HepG2 (cell line): ENCODE data around the gene SYCP2.

Experiments used
- DMTF1 ChIP-seq: sonication (generic); formaldehyde crosslinking; IDR thresholded peaks from 2 replicates; pipeline ENCODE4 v1.4.0; 2020; ENCODE audit warnings: mild to moderate bottlenecking, missing genetic modification reagents
- EZH2 ChIP-seq: conservative IDR thresholded peaks from 2 replicates; pipeline ENCODE4 v1.6.1; 2012; ENCODE audit warnings: mild to moderate bottlenecking, low read depth, low read length, moderate library complexity
- SIN3A ChIP-seq: IDR thresholded peaks from 2 replicates; pipeline ENCODE4 v1.6.1; 2011; ENCODE audit warnings: low read depth, mild to moderate bottlenecking, control low read depth, low read length, borderline replicate concordance
- TCF12 ChIP-seq, 2 experiments: fragments of 450-650 bp in 1 of 2; sonication (generic) in 1 of 2; formaldehyde crosslinking in 1 of 2; IDR thresholded peaks; 2 replicates each; pipeline versions ENCODE4 v1.6.1 to v1.8.0; 2017 to 2022; ENCODE audit warnings: antibody characterized with exemption in 1 of 2, mild to moderate bottlenecking in 1 of 2, missing genetic modification reagents in 1 of 2, moderate library complexity in 1 of 2
- ZBTB4 ChIP-seq: sonication (generic); formaldehyde crosslinking; IDR thresholded peaks from 2 replicates; pipeline ENCODE4 v1.4.0; 2020; ENCODE audit warnings: missing genetic modification reagents, mild to moderate bottlenecking, borderline replicate concordance
- ZBTB7A ChIP-seq: sonication (generic); formaldehyde crosslinking; IDR thresholded peaks from 2 replicates; pipeline ENCODE4 v1.8.0; 2022; ENCODE audit warnings: mild to moderate bottlenecking, missing genetic modification reagents
- TF ChIP-seq, protein P1 (sequence below): sonication (generic); formaldehyde crosslinking; IDR thresholded peaks from 2 replicates; pipeline ENCODE4 v1.5.0; 2020; ENCODE audit warnings: mild to moderate bottlenecking, missing genetic modification reagents, moderate library complexity
- TF ChIP-seq, protein P2 (sequence below): sonication (generic); formaldehyde crosslinking; IDR thresholded peaks from 2 replicates; pipeline ENCODE4 v1.4.0; 2020; ENCODE audit warnings: missing genetic modification reagents

DNA sequence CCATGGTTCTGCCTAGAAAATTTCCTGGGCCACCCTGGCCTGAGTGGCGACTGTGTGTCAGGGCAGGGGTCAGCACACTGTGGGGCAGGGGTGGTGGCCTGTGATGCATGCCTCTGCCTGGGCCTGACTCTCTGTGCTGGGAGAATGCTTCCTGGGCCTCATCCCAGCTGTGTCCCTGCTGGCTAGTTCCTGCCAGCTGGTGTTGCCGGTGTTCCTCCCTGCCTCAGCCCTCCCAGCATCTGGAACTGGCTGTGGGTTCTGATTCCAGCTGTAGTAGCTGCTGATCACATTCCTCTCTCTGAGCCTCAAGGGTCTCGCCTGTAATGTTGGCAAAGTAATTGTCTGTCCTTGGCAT is 101.5 kb downstream of the SYCP2 start:
- TF ChIP-seq, protein P1, sequence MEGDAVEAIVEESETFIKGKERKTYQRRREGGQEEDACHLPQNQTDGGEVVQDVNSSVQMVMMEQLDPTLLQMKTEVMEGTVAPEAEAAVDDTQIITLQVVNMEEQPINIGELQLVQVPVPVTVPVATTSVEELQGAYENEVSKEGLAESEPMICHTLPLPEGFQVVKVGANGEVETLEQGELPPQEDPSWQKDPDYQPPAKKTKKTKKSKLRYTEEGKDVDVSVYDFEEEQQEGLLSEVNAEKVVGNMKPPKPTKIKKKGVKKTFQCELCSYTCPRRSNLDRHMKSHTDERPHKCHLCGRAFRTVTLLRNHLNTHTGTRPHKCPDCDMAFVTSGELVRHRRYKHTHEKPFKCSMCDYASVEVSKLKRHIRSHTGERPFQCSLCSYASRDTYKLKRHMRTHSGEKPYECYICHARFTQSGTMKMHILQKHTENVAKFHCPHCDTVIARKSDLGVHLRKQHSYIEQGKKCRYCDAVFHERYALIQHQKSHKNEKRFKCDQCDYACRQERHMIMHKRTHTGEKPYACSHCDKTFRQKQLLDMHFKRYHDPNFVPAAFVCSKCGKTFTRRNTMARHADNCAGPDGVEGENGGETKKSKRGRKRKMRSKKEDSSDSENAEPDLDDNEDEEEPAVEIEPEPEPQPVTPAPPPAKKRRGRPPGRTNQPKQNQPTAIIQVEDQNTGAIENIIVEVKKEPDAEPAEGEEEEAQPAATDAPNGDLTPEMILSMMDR (CRISPR knock-in tag) = no peak
- TF ChIP-seq ZBTB7A (no peak), ZBTB4 (CRISPR knock-in tag) (no peak), DMTF1 (CRISPR knock-in tag) (no peak), SIN3A (no peak), EZH2 (no peak), TCF12 (IDR thresholded peaks at IDR 0.05) (no peak), TCF12 (CRISPR knock-in tag; IDR thresholded peaks at IDR 0.05) (no peak)
- TF ChIP-seq, protein P2, sequence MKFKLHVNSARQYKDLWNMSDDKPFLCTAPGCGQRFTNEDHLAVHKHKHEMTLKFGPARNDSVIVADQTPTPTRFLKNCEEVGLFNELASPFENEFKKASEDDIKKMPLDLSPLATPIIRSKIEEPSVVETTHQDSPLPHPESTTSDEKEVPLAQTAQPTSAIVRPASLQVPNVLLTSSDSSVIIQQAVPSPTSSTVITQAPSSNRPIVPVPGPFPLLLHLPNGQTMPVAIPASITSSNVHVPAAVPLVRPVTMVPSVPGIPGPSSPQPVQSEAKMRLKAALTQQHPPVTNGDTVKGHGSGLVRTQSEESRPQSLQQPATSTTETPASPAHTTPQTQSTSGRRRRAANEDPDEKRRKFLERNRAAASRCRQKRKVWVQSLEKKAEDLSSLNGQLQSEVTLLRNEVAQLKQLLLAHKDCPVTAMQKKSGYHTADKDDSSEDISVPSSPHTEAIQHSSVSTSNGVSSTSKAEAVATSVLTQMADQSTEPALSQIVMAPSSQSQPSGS = no peak
